Ramos (cell line): ENCODE data around the gene APC.

Experiments used
- in situ Hi-C: fragments of 300-500 bp; cut with MboI; formaldehyde crosslinking; loops from one replicate; pipeline ENCODE4 v1.14.3; 2022; ENCODE audit warnings: low sequenced_read_pairs; ENCODE audit not compliant: unreplicated experiment

The APC gene

DNA sequence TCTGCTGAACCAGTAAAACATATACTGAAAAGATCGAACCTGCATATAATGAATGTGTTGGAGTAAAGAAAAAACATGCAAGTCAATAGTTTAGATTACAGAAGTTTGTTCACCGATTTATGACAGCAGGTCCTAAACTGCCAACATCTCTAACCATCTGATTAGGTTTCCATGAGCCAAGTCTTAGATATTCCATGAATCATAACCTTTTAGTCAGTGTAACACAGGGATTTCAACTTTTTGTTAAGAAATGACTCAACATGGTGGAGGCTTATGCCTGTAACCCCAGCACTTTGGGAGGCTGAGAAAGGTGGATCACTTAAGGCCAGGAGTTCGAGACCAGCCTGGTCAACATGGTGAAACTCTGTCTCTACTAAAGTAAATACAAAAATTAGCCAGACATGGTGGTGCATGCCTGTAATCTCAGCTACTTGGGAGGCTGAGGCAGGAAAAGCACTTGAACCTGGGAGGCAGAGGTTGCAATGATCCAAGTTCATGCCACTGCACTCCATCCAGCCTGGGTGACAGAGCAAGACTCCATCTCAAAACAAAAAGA lies 38.7 kb downstream of the APC start:
- in situ Hi-C loops, result no loop called here

DNA sequence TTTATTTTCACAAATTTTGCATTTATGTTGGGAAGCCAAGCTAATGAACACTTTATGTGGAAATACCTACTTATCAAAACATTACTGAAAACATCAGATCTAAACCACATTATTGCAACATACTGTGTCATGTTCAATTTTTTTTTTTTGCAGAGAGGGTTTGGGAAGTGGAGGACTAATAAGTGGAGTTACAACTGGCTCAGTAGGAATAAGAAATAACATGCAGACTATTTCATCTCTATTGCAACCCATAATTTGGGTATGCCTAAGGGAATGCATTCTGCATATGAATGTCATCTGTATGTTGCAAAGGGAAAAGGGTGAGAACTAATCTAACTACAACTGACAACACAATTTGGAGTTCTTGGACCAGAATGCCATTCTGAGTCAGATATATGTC lies 41.8 kb downstream of the APC start:
- in situ Hi-C loops, result no loop called here

DNA sequence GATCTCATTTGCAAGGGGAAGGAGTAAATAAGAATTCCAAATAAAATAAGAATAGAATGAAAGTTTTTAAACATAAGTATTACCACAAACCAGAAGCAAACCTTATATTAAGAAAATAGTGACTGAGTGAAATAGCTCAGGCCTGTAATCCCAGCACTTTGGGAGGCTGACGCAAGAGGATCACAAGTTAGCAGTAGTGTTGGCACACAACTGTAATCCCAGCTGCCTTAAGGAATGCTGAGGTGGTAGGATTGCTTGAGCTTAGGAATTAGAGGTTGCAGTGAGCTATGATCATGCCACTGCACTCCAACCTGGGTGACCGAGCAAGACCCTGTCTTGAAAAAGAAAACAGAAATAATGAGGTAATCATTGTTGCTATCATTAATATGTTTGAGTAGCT lies 47.0 kb downstream of the APC start:
- in situ Hi-C loops, result no loop called here

DNA sequence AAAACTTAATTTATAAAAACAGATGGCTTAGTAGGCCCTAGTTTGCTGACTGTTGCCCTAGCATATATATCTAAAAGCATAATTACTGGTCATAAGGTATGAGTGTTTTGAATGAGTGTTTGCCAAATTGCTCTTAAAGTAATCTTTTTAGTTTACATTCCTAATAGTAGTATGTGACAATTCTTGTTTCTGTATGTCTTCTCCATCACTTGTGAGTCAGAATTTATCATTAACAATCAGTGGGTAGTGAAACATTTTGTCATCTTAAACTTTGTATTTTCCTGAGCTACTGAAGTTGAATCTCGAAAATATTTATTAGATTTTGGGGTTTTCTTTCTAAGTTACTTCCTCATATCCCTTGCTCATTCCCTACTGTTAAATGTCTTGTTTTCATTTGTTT lies 49.6 kb downstream of the APC start:
- in situ Hi-C loops, result no loop called here

DNA sequence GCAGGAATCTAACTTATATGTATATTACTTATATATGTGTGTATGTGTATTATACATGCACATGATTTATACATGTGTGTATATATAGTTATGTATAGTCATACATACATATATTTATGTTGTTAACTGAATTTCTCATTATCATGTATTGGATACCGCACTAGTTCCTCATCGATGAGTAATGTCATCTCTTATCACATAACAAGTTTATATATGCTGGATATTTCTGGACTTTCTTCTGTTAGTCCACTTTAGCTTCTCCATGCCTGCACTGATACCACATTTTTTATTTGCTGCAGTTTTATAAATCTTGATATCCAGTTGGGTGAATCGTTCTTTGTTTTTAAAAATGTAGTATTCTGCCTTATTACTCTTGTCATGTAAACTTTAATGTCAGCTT lies 50.2 kb downstream of the APC start:
- in situ Hi-C loops, result no loop called here

DNA sequence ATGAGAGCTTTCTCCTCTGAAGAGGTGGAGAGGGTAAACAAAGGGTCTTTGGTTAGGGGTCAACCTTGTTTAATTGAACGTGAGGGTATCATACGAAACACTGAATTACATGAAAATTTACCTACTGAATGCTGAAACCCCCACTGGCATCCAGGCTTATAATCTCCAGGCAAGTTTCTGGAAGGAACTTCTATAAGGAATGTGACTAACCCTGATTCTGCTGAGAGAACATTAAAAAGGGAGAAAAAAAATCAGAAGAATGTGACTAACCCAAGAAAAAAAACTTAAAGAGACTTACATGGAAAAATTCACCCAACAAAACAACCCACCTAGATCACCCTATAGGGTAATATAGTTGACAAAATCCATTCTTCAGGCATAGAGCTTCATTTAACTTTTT lies 55.5 kb downstream of the APC start:
- in situ Hi-C loops, result no loop called here

DNA sequence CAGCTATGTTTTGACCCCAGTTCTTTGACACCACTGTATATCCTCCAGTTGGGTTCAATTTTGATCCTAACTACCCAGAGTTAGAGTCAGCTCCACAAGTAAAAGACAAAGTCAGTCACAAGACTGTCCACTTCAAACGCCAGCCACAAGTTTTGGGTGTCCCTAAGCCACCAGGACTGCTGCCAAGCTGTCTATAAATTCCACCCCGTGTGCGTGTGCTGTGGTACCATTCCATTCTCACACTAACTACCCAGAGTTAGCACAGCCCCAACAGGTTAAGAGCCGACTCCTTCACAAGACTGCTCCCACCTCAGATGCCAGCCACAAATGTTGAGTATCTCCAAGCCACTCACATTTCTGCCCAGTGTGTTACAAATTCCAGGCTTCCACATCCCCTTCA lies 56.7 kb downstream of the APC start:
- in situ Hi-C loops, result no loop called here

DNA sequence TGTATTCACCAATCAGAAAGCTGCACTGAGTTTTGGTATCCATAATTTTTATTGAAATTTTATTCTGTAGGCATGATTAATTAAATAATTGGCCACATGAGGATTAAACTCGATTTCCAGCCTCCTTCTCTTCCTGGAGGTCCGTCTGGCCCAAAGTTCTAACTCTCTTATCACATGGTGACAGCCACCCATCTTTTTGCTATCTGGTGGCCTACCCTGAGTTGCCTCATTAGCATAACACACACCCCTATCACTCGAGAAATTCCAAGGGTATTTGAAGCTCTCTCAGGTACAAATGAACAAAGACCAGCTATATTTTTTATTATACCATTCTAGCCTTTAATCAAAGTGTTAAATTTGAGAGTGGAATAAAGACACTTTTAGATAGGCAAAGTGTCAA lies 57.7 kb downstream of the APC start:
- in situ Hi-C loops, result no loop called here

DNA sequence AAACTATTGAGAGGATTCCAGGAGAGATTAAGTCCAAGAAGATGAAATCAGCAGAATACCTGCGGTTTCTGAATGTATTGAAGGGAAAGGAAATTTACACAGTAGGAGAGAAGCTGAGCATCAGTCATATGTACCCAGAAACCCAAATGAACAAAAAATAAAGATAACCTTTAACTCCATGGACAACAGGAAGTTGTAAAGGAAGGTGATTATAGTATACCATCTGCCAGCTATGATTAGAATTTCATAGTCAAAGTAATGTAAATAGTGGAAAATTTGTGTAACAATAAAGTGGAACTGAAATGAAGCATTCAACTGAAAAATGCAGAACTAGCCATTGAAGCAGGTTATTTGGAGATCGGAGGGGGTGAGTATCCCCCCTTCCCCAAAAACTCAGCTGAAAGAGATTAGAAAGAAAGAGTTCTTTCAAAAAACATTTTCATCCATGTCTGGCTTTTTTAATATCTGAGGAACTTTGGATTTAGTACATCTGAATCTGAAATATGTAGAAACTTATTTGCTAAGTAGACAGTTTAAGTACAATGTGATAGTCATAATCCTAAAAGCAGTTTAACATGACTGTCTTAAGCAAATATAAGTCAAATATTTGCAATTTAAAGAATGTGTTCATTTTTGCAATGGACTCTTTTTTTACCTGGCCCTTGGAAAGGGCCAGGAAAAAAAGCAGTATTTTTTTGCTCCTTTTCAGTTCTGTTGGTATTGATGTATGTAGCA lies 58.4 kb downstream of the APC start:
- in situ Hi-C loops, result no loop called here

DNA sequence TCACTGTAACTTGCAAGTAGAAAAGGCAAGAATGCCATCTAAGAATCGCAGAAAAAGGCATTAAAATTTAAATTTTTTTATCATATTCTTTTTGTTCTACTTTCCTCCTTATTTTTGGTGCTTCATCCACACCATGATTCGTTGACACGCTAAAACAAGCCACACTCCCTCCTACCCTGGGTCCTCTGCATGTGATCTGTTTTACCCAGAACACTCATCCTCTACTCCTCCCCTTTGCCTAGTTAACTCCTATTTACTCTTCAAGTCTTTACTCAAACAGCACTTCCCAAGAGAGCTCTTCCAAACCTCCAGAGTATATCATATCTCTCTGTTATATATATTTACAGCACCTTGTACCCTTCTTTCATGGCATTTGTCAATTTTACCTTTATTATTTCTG lies 62.0 kb downstream of the APC start:
- in situ Hi-C loops, result no loop called here

DNA sequence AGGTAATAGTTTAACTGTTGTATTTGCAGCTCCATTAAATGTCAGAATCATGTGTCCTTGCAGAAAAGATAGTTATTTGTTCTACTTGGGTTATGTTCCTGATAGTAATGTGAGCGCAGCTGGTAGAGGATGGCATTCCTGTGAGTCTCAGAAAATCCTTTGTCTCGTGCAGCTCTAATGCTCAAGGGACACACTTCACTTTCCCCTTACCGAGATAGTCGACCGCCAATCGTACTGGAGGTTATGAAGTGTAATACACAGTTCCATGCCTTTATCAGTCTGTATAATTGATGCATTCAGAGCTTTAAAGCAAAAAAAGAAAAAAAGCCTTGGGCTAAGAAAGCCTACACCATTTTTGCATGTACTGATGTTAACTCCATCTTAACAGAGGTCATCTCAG lies 63.2 kb downstream of the APC start:
- in situ Hi-C loops, result no loop called here

DNA sequence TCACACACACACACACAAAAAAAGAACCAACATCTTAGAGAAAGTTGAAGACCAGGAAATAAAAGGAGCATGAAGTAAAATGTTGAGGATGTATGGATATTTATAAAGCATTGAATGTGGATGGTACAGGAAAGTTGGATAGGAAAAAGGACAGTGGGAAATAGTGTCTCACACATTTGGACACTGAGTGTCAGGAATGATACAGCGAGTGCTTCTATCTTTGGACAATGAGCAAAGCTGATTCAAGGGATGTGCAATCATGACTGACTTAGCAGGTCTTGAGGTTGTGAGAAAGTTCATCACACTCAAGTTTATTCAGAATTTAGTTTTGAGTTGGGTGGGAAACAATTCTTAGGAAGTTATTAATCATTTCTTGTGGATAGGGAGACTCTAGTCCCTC lies 73.3 kb downstream of the APC start:
- in situ Hi-C loops, result no loop called here

DNA sequence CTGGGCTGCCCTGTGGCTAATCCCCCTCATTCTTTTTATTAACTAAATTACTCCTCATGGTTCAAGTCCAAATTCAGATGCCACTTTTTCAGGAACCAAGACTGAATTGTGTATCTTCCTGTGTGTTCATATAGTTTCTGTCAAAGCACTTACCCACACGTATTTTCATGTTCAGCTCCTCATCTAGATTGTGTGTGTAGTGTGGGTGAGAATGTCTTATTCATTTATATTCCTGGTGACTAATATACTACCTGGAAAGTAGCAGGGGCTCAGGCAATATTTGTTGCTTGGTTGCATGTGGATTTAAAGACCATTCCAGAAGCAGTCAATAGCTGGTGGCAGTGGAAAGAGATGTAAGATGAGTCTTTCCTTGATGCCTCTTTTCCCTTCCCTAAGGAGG lies 74.9 kb downstream of the APC start:
- in situ Hi-C loops, result no loop called here

DNA sequence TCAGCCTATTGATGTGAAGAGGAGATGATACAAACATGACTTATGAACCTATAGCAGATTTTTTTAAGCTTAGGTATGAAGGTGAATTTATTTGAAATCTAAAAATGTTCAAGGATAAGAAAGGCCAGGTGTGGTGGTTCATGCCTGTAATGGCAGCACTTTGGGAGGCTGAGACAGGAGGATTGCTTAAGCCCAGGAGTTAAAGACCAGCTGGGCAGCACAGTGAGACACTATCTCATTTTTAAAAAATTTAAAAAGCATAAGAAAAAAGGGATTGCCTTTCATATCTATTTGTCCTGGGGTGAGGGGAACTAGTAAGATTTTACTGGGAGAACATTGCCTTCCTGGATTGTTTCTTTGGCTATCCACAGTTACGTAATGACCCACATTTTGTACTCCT lies 82.6 kb downstream of the APC start:
- in situ Hi-C loops, result no loop called here

DNA sequence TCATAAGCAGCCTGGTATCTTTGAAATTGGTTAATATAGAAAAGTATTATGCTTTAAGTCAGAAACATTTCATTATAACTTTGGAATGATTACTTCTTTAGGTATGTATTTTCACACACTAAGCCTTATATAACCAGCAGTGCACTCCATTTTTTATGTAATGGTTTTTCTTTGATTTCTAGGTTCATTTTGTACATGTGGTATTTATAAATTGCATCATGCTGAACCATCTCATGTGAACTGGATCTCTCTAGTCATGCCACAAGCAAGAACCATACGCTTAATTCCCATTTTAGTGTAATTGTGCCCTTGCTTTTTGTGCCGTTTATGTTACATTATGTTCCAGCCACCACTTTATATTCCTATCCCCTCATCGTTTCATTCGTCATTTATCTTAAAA lies 84.8 kb downstream of the APC start:
- in situ Hi-C loops, result no loop called here

DNA sequence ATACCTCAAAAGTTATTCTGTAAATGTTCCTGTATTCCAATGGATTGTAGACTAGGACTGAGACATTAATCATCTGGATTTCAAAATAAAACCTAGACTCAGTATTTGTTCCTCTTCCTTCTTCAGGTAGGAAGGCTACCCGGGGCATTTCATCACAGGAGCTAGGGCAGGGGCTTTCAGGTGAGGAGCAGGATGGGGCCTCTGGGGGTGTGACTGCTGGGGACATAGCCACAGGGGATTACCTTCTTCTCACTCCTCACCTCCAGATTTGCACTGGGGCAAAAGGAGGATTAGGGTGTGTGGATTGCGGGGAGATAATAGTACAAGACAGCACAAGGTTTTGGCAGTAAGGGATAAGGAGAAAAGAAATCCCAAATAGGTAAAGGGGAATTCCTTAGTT lies 85.5 kb downstream of the APC start:
- in situ Hi-C loops, result no loop called here

DNA sequence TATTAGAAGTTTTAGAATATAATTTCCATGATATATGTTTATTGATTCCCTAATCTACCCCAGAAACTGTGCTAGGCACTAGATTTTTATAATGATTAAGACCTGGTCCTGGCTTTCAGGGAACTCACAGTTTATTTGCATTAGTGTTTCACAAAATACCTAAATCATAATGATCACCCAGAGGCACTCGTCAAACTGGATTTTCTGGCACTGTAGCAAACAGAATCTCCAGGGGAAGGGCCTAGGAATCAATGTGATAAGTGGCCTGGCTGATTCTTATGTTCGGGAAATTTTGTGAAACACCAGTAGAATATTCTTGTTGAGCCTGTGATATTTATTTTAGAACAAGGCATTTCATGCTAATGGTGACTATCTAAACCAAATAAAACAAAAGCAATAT lies 86.0 kb downstream of the APC start:
- in situ Hi-C loops, result no loop called here

DNA sequence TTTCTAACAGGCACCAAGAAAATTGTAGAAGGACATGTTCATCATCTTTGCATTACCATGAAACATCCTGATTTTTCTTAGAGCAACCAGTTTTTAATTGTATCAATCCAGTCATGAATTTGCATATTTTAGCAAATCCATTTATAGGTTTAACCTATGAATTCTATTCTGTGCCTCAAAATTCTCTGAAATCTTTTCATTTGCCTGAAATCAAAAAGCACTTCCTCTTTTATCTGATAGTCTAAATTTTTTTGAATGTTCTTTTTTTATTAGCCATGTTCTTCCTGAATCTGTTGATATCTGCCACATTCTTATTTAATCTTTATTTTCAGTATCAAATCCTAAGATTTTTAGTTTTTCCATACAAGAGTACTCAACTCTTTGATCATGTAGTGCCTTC lies 86.5 kb downstream of the APC start:
- in situ Hi-C loops, result no loop called here

DNA sequence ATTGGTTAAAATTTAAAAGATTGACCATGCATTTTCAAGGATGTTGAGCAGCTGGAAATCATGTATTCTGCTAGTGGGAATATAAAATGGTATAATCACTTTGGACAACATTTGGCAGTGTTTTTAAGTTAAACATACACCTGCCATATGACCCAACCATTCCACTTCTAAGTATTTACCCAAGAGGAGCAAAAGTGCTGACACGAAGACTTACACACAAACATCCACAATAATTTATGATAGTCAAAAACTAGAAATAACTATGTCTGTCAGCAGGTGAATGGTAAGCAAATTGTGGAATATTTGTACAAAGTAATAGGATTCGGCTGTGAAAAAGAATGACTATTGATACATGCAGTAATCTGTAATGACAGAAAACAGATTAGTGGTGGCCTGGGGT lies 92.7 kb downstream of the APC start:
- in situ Hi-C loops, result no loop called here

DNA sequence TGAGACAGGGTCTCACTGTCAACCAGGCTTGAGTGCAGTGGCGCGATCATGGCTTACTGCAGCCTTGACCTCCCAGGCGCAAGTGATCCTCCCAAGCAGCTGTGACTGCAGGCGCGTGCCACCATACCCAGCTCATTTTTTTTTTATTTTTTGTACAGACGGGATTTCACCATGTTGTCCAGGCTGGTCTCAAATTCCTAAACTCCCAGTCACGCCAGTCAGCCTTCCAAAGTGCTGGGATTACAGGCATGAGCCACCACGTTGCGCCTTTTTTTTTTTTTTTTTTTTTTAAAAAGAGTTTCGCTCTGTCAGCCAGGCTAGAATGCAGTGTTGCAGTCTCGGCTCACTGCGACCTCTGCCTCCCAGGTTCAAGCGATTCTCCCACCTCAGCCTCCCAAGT lies 96.3 kb downstream of the APC start:
- in situ Hi-C loops, result no loop called here

DNA sequence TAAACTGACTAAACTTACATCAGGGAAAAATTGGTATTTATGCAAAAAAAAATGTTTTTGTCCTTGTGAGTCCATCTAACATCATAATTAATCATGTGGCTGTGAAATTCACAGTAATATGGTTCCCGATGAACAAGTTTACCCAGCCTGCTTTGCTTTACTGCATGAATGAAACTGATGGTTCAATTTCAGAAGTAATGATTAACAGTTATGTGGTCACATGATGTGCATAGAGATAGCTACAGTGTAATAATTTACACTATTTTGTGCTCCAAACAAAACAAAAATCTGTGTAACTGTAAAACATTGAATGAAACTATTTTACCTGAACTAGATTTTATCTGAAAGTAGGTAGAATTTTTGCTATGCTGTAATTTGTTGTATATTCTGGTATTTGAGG lies 106.8 kb downstream of the APC start:
- in situ Hi-C loops, result loop anchor here (10.0 kb wide), 1 partner anchor 290 kb away; no protein-coding TSS in a partner anchor

DNA sequence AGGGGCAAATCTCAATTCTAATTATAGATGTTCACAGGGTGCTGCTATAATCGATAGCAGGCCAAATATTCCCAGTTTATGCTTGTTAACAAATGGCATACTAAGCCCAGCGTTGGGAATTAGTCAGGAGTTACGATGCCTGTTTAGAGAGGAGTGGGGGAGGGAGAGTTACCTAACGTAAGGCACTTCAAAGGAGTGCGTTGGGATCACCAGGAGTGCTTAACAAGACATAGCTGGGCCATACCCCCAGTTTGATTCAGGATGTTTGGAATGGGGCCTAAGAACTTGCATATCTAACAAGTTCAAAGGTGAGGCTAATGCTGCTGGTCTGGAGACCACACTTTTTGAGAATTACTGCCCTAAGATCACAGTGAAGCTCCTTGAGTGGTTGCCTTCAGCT lies 108.9 kb downstream of the APC start:
- in situ Hi-C loops, result loop anchor here (10.0 kb wide), 1 partner anchor 292 kb away; no protein-coding TSS in a partner anchor
